ENCODE results near the gene HACL1.
"Not testable (repeated sequence)": the region's sequence is repeated elsewhere in the genome, so short reads cannot be mapped to it uniquely, and the experiment has no call there.

Gene HACL1

GRCh38 chr3:15616053-15616452 lies 14.7 kb upstream of the HACL1 start:
- no peak for DNase-seq (ENCODE audit: low read depth)
- in situ Hi-C loops (cut with HindIII; ENCODE audit: low sequenced_read_pairs) = no loop called here
- no peak for TF ChIP-seq CTCF (IDR thresholded peaks at IDR 0.05; ENCODE audit: low read depth, low read length, missing control alignments)
- no peak overlapping the region for H3K4me3 ChIP-seq (ENCODE audit: low read depth, low read length)

GRCh38 chr3:15614958-15615357 lies 13.6 kb upstream of the HACL1 start:
- no peak overlapping the region for H3K4me3 ChIP-seq (ENCODE audit: low read depth, low read length)
- no peak for DNase-seq (ENCODE audit: low read depth)
- TF ChIP-seq CTCF (IDR thresholded peaks at IDR 0.05; ENCODE audit: low read depth, low read length, missing control alignments) = no peak
- in situ Hi-C loops (cut with HindIII; ENCODE audit: low sequenced_read_pairs) = no loop called here

GRCh38 chr3:15612001-15612400 lies 10.6 kb upstream of the HACL1 start:
- no peak for TF ChIP-seq CTCF (IDR thresholded peaks at IDR 0.05; ENCODE audit: low read depth, low read length, missing control alignments)
- H3K4me3 ChIP-seq (ENCODE audit: low read depth, low read length) = no peak overlapping the region
- in situ Hi-C loops (cut with HindIII; ENCODE audit: low sequenced_read_pairs) = no loop called here
- DNase-seq (ENCODE audit: low read depth) = no peak

GRCh38 chr3:15611018-15611417 lies 9.6 kb upstream of the HACL1 start:
- H3K4me3 ChIP-seq (ENCODE audit: low read depth, low read length) = no peak overlapping the region
- in situ Hi-C loops (cut with HindIII; ENCODE audit: low sequenced_read_pairs) = no loop called here
- TF ChIP-seq CTCF (IDR thresholded peaks at IDR 0.05; ENCODE audit: low read depth, low read length, missing control alignments) = no peak
- DNase-seq (ENCODE audit: low read depth) = no peak

- in situ Hi-C loops (cut with HindIII; ENCODE audit: low sequenced_read_pairs) = no loop called here
- no peak for DNase-seq (ENCODE audit: low read depth)
- TF ChIP-seq CTCF (IDR thresholded peaks at IDR 0.05; ENCODE audit: low read depth, low read length, missing control alignments) = no peak
- H3K4me3 ChIP-seq (ENCODE audit: low read depth, low read length) = no peak overlapping the region
Observed at GRCh38 chr3:15610082-15610759, 8.9 kb upstream of the HACL1 start.

GRCh38 chr3:15606434-15606891 lies 5.1 kb upstream of the HACL1 start:
- TF ChIP-seq CTCF (IDR thresholded peaks at IDR 0.05; ENCODE audit: low read depth, low read length, missing control alignments) = no peak
- no peak overlapping the region for H3K4me3 ChIP-seq (ENCODE audit: low read depth, low read length)
- DNase-seq (ENCODE audit: low read depth) = no peak
- in situ Hi-C loops (cut with HindIII; ENCODE audit: low sequenced_read_pairs) = no loop called here

GRCh38 chr3:15604584-15604983 lies 3.2 kb upstream of the HACL1 start:
- H3K4me3 ChIP-seq (ENCODE audit: low read depth, low read length); DNase-seq (ENCODE audit: low read depth); in situ Hi-C loops (cut with HindIII; ENCODE audit: low sequenced_read_pairs): not testable (repeated sequence)

- DNase-seq (ENCODE audit: low read depth); in situ Hi-C loops (cut with HindIII; ENCODE audit: low sequenced_read_pairs); H3K4me3 ChIP-seq (ENCODE audit: low read depth, low read length): not testable (repeated sequence)
Observed at GRCh38 chr3:15602816-15603215, 1.4 kb upstream of the HACL1 start.
